Measurements from ENCODE around the gene RASSF7.
"Not testable (repeated sequence)": the region's sequence is repeated elsewhere in the genome, so short reads cannot be mapped to it uniquely, and the experiment has no call there.

RASSF7 gene, protein sequence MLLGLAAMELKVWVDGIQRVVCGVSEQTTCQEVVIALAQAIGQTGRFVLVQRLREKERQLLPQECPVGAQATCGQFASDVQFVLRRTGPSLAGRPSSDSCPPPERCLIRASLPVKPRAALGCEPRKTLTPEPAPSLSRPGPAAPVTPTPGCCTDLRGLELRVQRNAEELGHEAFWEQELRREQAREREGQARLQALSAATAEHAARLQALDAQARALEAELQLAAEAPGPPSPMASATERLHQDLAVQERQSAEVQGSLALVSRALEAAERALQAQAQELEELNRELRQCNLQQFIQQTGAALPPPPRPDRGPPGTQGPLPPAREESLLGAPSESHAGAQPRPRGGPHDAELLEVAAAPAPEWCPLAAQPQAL

GRCh38 chr11:560305-561147, at the start of gene RASSF7, which contains the start of gene LMNTD2:
RASSF7 (plus strand) TSS chr11:560970; CDS start chr11:561769, 799 bp downstream.
LMNTD2 (minus strand) TSS chr11:560738; CDS start chr11:560716, 22 bp downstream.
- DNase-seq, result peak; percentile 20 to 89 (median 75)

DNA sequence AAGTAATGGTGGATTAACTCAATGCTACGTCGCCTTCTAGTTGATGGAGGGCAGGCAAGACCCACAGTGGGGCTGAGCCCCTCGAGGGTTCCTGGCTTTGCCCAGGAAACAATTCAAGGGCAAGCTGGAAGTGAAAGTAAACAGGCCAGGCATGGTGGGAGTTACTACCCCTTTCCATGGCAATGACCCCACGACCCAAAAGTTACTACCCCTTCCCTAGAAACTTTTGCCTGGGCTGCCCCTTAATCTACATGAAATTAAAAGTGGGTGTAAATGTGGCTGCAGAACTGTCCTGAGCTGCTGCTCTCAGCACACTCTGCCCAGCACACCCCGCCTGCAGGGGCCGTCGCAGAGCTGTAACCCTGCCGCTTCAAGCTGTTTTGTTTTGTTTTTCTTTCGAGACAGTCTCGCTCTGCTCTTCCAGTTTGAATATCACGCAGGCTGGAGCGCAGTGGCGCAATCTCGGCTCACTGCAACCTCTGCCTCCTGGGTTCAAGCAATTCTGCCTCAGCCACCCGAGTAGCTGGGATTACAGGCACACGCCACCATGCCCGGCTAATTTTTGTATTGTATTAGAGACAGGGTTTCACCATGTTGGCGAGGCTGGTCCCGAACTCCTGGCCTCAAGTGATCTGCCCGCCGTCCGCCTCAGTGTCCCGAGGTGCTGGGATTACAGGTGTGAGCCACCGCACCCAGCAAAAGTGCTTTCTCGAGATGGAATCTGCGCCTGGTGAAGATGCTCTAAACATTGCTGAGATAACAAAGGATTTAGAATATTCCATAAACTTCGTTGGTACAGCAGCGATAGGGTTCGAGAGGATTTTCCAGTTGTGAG, 47.8 kb upstream of the RASSF7 start:
- no peak for DNase-seq

- no peak for DNase-seq
Measured at GRCh38 chr11:514606-515005, 46.2 kb upstream of the RASSF7 start.

DNA sequence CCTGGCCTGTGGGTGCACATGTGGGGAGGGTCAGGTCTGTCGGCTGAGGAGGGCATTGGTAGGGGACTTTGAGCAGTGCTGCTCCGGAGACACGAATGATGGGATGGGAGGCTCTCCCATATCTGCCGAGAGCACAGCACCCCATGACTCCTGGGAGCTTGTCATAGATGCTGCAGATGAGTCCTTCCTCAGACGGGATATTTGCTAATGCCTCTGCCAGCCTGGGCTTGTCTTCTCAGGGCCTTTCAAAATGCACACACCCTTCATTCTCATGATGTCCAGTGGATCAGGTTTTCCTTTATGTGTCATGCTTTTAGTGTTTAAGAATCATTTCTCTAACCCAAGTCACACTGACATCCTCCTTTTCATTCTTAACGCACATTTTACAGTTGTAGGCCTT, 45.6 kb upstream of the RASSF7 start:
- DNase-seq, result no peak

GRCh38 chr11:516400-516799, 44.4 kb upstream of the RASSF7 start:
- no peak for DNase-seq

DNA sequence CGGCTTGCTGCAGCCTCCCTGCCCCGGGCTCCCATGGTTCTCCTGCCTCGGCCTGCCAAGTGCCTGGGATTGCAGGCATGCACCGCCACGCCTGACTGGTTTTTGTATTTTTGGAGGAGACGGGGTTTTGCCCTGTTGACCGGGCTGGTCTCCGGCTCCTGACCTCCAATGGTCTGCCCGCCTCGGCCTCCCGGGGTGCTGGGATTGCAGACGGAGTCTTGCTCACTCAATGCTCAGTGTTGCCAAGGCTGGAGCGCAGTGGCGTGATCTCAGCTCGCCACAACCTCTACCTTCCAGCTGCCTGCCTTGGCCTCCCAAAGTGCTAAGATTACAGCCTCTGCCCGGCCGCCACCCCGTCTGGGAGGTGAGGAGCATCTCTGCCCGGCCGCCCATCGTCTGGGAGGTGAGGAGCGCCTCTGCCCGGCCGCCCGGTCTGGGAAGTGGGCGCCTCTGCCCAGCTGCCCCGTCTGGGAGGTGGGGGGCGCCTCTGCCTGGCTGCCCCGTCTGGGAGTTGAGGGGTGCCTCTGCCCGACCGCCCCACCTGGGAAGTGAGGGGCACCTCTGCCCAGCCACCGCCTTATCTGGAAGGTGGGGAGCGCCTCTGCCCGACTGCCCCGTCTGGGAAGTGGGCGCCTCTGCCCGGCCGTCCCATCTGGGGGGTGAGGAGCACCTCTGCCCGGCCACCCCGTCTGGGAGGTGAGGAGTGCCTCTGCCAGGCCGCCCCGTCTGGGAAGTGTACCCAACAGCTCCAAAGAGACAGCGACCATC, 43.7 kb upstream of the RASSF7 start:
- not testable (repeated sequence) for DNase-seq

GRCh38 chr11:518463-519202, 42.1 kb upstream of the RASSF7 start:
- DNase-seq, result no peak

DNA sequence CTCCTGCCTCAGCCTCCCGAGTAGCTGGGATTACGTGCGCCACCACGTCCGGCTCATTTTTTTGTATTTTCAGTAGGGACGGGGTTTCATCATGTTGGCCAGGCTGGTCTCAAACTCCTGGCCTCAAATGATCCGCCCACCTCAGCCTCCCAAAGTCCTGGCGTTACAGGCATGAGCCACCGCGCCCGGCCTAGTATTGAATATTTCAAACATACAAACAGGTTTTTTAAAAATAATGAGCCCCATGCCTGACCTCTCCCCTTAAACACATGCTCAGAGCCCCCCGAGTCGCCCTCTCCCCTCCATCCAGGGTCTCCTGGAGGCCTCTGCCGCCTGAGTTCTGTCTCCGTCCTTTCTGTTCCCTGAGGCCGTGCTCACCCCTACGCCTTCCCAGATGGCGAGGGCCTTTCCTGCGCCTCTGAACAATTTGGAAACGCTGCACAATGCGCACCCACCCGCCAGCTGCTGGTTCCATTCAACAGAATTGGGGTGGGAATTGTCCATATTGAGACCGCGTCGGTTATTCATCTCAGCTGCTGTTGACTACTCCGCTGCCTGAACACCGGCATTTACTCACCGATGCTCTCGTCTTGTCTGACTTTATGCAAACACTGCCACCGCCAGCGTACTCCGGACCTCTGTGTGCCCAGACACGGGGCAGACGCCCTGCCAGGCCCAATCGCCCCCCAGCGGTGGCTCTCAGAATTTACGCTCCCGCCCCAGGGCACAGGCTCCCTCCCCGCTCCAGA, 40.2 kb upstream of the RASSF7 start:
- no peak for DNase-seq

DNA sequence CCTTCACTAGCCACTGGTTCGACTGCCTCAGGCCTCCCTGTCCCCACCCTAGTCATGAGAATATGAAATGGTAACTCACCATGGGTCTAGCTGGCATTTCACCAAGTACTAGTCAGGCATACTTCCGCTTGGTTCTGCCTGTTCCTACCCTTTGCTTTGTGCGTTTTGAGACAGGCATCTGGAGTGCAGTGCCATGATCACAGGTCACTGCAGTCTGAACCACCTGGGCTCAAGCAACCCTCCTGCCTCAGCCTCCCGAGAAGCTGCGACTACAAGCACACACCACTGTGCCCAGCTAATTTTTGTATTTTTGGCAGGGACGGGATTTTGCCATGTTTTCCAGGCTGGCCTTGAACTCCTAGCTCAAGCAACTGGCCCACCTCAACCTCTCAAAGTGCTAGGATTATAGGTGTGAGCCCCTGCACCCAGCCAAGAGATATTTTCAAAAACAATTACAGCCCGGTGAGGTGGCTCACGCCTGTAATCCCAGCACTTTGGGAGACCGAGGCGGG, 39.5 kb upstream of the RASSF7 start:
- no peak for DNase-seq

GRCh38 chr11:526192-526591, 34.6 kb upstream of the RASSF7 start:
- DNase-seq, result no peak

DNA sequence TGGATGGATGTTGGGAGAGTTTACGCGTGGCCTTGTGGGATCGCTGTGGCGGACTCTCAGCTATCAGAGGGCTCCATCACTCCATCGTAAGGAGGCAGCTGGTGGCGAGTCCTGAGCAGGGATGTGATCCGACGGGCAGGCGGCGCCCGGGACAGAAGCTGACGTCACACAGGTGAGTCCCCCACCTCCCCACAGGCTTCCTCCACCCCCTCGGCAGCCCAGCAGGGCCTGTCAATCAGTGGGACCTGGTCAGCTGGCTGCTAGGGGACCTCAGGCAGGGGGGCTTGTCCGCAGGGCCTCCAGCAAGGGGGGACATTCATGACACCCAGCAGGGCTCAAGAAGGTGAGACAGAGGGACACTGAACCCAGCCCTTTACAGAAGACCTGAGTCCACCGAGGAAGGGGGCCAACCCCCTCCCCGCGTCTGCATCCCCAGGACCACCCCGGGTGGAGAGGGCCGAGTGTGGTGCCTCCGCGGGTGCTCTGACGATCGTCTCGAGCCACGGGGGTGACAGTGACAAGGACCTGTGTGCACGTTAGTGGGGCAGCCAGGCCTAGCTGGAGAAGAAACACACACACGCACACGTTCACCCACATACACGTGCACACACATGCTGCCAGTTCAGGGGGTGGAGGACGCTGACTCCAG, 32.5 kb upstream of the RASSF7 start:
- no peak for DNase-seq

GRCh38 chr11:528815-529727, 31.7 kb upstream of the RASSF7 start:
- peak in 1 of 51 donors; percentile 8 for DNase-seq

DNA sequence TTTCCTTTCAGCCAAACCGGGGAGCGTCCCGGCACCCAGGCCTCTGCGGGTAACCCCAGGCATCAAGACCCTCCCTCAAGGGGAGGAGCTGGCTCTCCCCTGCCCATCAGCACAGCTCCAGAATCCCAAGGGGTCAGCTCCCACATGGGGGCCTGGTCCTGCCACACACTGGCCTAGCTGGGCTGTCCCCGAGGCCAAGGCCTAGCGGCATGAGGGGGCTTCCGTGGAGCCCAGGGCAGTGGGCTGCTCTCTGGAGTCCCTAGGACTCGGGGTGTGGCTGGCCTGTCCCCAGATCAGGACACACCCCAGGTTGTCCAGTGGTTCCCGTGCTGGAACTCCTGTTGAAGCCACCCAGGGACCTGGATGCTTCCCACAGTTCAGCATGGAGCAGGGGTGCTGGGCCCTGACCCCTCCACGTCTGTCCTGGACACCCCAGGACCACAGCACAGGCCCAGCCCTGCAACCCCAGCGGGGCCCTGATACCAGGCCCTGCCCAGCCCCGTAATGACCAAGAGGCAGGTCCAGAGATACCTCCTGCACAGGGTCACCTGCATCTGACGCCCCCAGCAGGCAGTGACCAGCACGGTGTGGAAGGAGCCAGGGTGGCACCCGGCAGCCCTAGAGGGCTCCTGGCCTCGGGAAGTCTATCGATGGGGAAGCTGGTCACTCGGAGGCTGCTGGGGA, 30.9 kb upstream of the RASSF7 start:
- DNase-seq, result no peak

GRCh38 chr11:530960-531831, 29.6 kb upstream of the RASSF7 start:
- no peak for DNase-seq

DNA sequence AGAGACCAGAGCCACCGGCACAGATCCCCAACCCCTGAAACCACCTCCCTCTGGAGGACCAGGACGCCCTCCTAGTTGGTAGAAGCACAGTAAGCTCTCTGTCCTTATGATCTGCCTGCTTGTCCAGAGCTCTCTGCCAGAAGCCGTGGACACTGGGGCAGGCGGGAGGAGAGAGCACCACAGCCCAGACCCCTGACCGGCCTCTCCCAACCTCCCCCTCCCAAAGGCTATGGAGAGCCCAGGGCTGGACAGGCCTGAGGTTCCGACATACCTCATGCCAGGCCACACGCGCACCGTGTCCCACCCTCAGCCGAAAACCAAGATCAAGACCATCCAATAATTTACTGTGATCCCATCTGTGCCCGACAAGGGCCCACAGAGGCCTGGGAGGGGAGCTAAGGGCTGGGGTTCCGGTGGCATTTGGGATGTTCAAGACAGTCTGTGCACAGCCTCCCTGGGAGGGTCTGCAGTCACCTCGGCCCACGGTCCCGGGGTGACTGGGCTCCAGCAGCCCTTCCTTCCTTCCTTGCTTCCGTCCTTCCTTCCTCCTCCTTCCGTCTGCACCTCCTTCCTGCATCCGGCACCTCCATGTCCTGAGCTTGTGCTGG, 28.7 kb upstream of the RASSF7 start:
- no peak for DNase-seq

Data from hypothalamus (tissue), 51 donors.